ENCODE measurements around the gene MVK. TPM values are rescaled to one million over a fixed set of nuclear protein-coding genes. Genes with fewer than 3 reads are reported as not detected.

Gene MVK
- total RNA-seq, 2 donors from 2014 or later = 12.8 to 22.6 TPM

DNA sequence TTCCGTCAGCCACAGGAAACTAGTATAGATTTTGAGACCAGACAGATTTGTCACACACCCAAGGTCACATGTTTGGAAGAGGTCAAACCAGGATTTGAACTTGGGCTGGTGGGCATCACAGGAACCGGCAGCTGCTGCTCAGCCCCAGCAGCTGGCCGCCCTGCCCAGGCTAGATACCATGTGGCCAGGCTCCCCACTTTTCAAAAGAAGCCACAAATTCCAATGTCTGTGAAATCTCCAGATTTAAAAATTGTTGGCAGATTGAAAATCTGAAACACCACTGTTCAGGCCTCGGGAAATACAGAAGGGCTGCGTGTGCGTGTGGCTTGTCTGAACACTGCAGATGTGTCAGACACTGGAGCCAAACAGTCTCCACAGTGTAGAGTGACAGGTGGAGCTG lies 30.7 kb upstream of the MVK start:
- no peak overlapping the region for H3K9ac ChIP-seq (ENCODE audit: extremely low read depth, low read length, poor library complexity, severe bottlenecking)
- no peak overlapping the region for H3K4me3 Mint-ChIP-seq
- no peaks in the 10 kb centered on the region for H3K4me1 ChIP-seq (ENCODE audit: control insufficient read depth, insufficient read depth, low read length)
- no peaks in the 10 kb centered on the region for H3K27me3 ChIP-seq (ENCODE audit: control insufficient read depth, insufficient read depth, low read length, poor library complexity, severe bottlenecking)
- TF ChIP-seq, protein P1, sequence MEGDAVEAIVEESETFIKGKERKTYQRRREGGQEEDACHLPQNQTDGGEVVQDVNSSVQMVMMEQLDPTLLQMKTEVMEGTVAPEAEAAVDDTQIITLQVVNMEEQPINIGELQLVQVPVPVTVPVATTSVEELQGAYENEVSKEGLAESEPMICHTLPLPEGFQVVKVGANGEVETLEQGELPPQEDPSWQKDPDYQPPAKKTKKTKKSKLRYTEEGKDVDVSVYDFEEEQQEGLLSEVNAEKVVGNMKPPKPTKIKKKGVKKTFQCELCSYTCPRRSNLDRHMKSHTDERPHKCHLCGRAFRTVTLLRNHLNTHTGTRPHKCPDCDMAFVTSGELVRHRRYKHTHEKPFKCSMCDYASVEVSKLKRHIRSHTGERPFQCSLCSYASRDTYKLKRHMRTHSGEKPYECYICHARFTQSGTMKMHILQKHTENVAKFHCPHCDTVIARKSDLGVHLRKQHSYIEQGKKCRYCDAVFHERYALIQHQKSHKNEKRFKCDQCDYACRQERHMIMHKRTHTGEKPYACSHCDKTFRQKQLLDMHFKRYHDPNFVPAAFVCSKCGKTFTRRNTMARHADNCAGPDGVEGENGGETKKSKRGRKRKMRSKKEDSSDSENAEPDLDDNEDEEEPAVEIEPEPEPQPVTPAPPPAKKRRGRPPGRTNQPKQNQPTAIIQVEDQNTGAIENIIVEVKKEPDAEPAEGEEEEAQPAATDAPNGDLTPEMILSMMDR (conservative IDR thresholded peaks at IDR 0.05) = no peak
- H3K27ac Mint-ChIP-seq = no peak overlapping the region
- DNase-seq = no peak
- no peaks in the 10 kb centered on the region for H3K9me3 ChIP-seq (ENCODE audit: control insufficient read depth, low read length)
- no peaks in the 10 kb centered on the region for H3K27me3 Mint-ChIP-seq (ENCODE audit: insufficient read depth)
- H3K4me3 ChIP-seq (ENCODE audit: low read length) = no peak overlapping the region
- no peaks in the 10 kb centered on the region for H3K36me3 Mint-ChIP-seq (ENCODE audit: low read depth)
- H3K36me3 ChIP-seq (ENCODE audit: control insufficient read depth, insufficient read depth, low read length) = no peaks in the 10 kb centered on the region
- no peaks in the 10 kb centered on the region for H3K4me1 Mint-ChIP-seq
- H3K27ac ChIP-seq (ENCODE audit: low read depth, low read length) = no peak overlapping the region
- 94 to 96% methylated on average over 6 of the region's 6 CpGs for WGBS, 2 experiments (ENCODE audit: insufficient coverage in 1 of 2, insufficient read length in 1 of 2)
- H3K9me3 Mint-ChIP-seq = no peaks in the 10 kb centered on the region

DNA sequence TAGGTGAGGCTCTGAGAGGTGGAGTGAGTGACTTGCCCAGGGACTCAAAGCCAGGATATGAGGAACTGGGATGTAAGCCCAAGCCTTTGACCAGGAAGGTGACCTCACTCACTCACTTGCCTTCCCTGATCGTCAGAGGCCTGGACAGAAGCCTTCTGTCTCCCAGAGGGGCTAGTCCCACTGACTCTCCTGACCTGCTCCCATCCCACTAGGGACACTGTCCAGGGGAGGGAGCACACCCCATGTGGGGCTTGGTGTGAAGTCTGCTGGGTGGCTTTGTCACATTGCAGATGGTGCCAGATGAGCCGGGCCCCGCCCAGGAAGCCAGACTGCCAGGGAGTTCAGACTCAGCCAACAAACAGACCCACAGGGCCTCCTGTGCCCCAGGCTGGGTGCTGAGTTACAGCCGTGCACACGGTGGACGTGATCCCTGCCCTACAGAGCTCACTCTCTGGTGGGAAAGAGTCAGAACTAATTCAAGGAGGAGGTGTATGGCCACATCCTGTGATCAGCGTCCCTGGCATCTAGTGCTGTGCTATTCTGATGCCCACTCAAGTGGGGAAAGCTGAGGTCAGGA lies 28.6 kb upstream of the MVK start:
- Histone ChIP-seq H3K27ac (ENCODE audit: low read depth, low read length) (no peak overlapping the region), H3K4me1 (ENCODE audit: control insufficient read depth, insufficient read depth, low read length) (no peaks in the 10 kb centered on the region), H3K9ac (ENCODE audit: extremely low read depth, low read length, poor library complexity, severe bottlenecking) (no peak overlapping the region), H3K27me3 (ENCODE audit: control insufficient read depth, insufficient read depth, low read length, poor library complexity, severe bottlenecking) (no peaks in the 10 kb centered on the region), H3K9me3 (ENCODE audit: control insufficient read depth, low read length) (no peaks in the 10 kb centered on the region), H3K36me3 (ENCODE audit: control insufficient read depth, insufficient read depth, low read length) (no peaks in the 10 kb centered on the region), H3K4me3 (ENCODE audit: low read length) (no peak overlapping the region)
- no peak overlapping the region for H3K4me3 Mint-ChIP-seq
- DNase-seq = no peak
- TF ChIP-seq, protein P1 (conservative IDR thresholded peaks at IDR 0.05) = no peak
- H3K9me3 Mint-ChIP-seq = no peaks in the 10 kb centered on the region
- peak overlapping the region; percentile 21 for H3K27ac Mint-ChIP-seq
- H3K27me3 Mint-ChIP-seq (ENCODE audit: insufficient read depth) = peaks cover 5% of the 10 kb centered on the region
- no peaks in the 10 kb centered on the region for H3K36me3 Mint-ChIP-seq (ENCODE audit: low read depth)
- H3K4me1 Mint-ChIP-seq = no peaks in the 10 kb centered on the region
- 90 to 91% methylated on average over 7 of the region's 7 CpGs for WGBS, 2 experiments (ENCODE audit: insufficient coverage in 1 of 2, insufficient read length in 1 of 2)

DNA sequence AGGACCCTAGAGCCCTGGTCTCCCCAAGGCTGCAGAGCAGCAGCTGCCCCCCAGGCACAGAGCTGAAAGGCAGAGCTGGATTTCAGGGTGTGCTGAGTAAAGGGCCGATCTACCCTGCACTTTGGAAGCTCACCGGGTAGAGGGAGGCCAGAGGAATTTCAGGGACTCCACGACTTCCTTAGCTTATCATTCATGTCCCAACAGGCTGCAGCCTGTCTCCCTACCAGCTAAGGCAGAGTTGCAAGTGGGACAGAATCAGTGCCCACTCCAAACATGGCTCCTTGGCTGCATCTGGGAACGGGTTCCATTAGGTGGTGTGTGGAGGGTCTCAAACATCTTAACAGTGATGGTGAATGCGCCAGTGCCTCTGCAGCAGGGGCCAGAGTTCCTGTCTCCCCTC lies 27.8 kb upstream of the MVK start:
- Mint-ChIP-seq H3K4me1 (no peaks in the 10 kb centered on the region), H3K9me3 (no peaks in the 10 kb centered on the region), H3K36me3 (ENCODE audit: low read depth) (no peaks in the 10 kb centered on the region), H3K27me3 (ENCODE audit: insufficient read depth) (peaks cover 5% of the 10 kb centered on the region), H3K27ac (no peak overlapping the region), H3K4me3 (no peak overlapping the region)
- 78 to 84% methylated on average over 4 to 5 of the region's 5 CpGs for WGBS, 2 experiments (ENCODE audit: insufficient coverage in 1 of 2, insufficient read length in 1 of 2)
- no peak overlapping the region for H3K27ac ChIP-seq (ENCODE audit: low read depth, low read length)
- H3K4me1 ChIP-seq (ENCODE audit: control insufficient read depth, insufficient read depth, low read length) = no peaks in the 10 kb centered on the region
- DNase-seq = no peak
- H3K9me3 ChIP-seq (ENCODE audit: control insufficient read depth, low read length) = no peaks in the 10 kb centered on the region
- H3K9ac ChIP-seq (ENCODE audit: extremely low read depth, low read length, poor library complexity, severe bottlenecking) = no peak overlapping the region
- no peaks in the 10 kb centered on the region for H3K27me3 ChIP-seq (ENCODE audit: control insufficient read depth, insufficient read depth, low read length, poor library complexity, severe bottlenecking)
- no peaks in the 10 kb centered on the region for H3K36me3 ChIP-seq (ENCODE audit: control insufficient read depth, insufficient read depth, low read length)
- no peak overlapping the region for H3K4me3 ChIP-seq (ENCODE audit: low read length)
- TF ChIP-seq, protein P1 (conservative IDR thresholded peaks at IDR 0.05) = no peak

All from endodermal cell (in vitro differentiated cells).